H1 (cell line): ENCODE results near the gene OSGEP. TPM values are rescaled to one million over a fixed set of nuclear protein-coding genes. Genes with fewer than 3 reads are reported as not detected.

Experiments used
- CTCF ChIA-PET: fragments of 300-600 bp; sonication (Branson Sonifier 250); formaldehyde crosslinking; loops from one replicate; lab custom pipeline; 2021; ENCODE audit not compliant: partially characterized antibody; lab: Charles Lee
- POLR2A ChIA-PET: fragments of 300-600 bp; sonication (Branson Sonifier 250); formaldehyde crosslinking; loops from one replicate; lab custom pipeline; 2021; ENCODE audit warnings: inconsistent platforms; ENCODE audit not compliant: partially characterized antibody; lab: Charles Lee
- DNase-seq, 2 experiments: peaks; one replicate each; pipeline versions ENCODE4 v3.0.0 to v3.0.0-alpha.2; 2010 to 2022; ENCODE audit warnings: low spot score in 2 of 2, low read depth in 1 of 2, mixed read lengths in 1 of 2
- FAIRE-seq: peaks from 2 replicates; lab custom pipeline; 2011; peaks lifted over from hg19 to GRCh38; lab: Jason Lieb, UNC
- H2AFZ ChIP-seq: 2 replicates; pipeline ENCODE4 v1.8.1; 2012; ENCODE audit warnings: low read length, inconsistent platforms
- H2AK5ac ChIP-seq: 2 replicates; pipeline ENCODE4 v1.6.1; 2013; ENCODE audit warnings: low read depth, low read length
- H2BK120ac ChIP-seq: replicated peaks from 2 replicates; pipeline ENCODE3; 2013; ENCODE audit warnings: low read depth, low read length, inconsistent platforms
- H2BK12ac ChIP-seq: 2 replicates; pipeline ENCODE4 v1.6.1; 2013; ENCODE audit warnings: low read depth, low read length
- H2BK15ac ChIP-seq: 2 replicates; pipeline ENCODE4 v1.6.1; 2013; ENCODE audit warnings: low read length
- H2BK20ac ChIP-seq: 2 replicates; pipeline ENCODE4 v1.6.1; 2013; ENCODE audit warnings: low read length
- H2BK5ac ChIP-seq: 2 replicates; pipeline ENCODE4 v1.6.1; 2013; ENCODE audit warnings: low read depth, low read length
- H3K14ac ChIP-seq: 2 replicates; pipeline ENCODE4 v1.6.1; 2013; ENCODE audit warnings: inconsistent platforms; ENCODE audit not compliant: insufficient read length
- H3K18ac ChIP-seq: 2 replicates; pipeline ENCODE4 v1.6.1; 2013; ENCODE audit warnings: low read length; ENCODE audit errors: extremely low read depth
- H3K23ac ChIP-seq: 2 replicates; pipeline ENCODE4 v1.6.1; 2013; ENCODE audit warnings: inconsistent platforms; ENCODE audit not compliant: insufficient read length
- H3K23me2 ChIP-seq: 2 replicates; pipeline ENCODE4 v1.6.1; 2013; ENCODE audit warnings: low read depth, low read length
- H3K27ac ChIP-seq: 2 replicates; pipeline ENCODE4 v1.6.1; 2011; ENCODE audit warnings: low read depth, low read length, inconsistent platforms
- H3K27me3 ChIP-seq, 4 experiments: replicated peaks in 1 of 4; 1 replicate in 1 of 4; 2 replicates in 3 of 4; pipeline versions ENCODE4 v1.6.1 to v1.8.1; 2011 to 2013; ENCODE audit warnings: low read length in 3 of 4, mild to moderate bottlenecking in 3 of 4, inconsistent platforms in 2 of 4, mixed read lengths in 2 of 4, moderate library complexity in 1 of 4; ENCODE audit not compliant: control insufficient read depth in 3 of 4, insufficient read depth in 3 of 4; ENCODE audit errors: extremely low read depth in 1 of 4
- H3K36me3 ChIP-seq, 4 experiments: 2 replicates each; pipeline versions ENCODE4 v1.6.1 to v1.8.1; 2011 to 2013; ENCODE audit warnings: mild to moderate bottlenecking in 4 of 4, low read length in 3 of 4, moderate library complexity in 2 of 4, control low read depth in 1 of 4, inconsistent platforms in 1 of 4; ENCODE audit not compliant: insufficient read depth in 4 of 4, control insufficient read depth in 2 of 4
- H3K4ac ChIP-seq: replicated peaks from 2 replicates; pipeline ENCODE3; 2013; ENCODE audit warnings: low read length, low read depth, mixed read lengths, inconsistent platforms; ENCODE audit not compliant: insufficient read length
- H3K4me1 ChIP-seq, 4 experiments: replicated peaks in 1 of 4; 1 replicate in 1 of 4; 2 replicates in 3 of 4; pipeline versions ENCODE4 v1.6.1 to v1.8.1; 2011 to 2013; ENCODE audit warnings: low read length in 3 of 4, inconsistent platforms in 2 of 4, mixed read lengths in 1 of 4; ENCODE audit not compliant: insufficient read depth in 4 of 4, control insufficient read depth in 3 of 4
- H3K4me2 ChIP-seq, 2 experiments: 2 replicates each; pipeline versions ENCODE4 v1.6.1 to v1.8.1; 2011 to 2013; ENCODE audit warnings: low read depth in 2 of 2, low read length in 2 of 2, control low read depth in 1 of 2, inconsistent platforms in 1 of 2, mild to moderate bottlenecking in 1 of 2; ENCODE audit not compliant: insufficient read depth in 1 of 2
- H3K4me3 ChIP-seq, 4 experiments: fragments of 200-600, 300-600 bp in 1 of 4; sonication (generic), shearing (Covaris generic), sonication (Bioruptor Twin) in 1 of 4; 2 replicates each; pipeline versions ENCODE4 v1.5.1 to v1.8.1; 2011 to 2016; ENCODE audit warnings: low read length in 4 of 4, low read depth in 3 of 4, control low read depth in 2 of 4, inconsistent platforms in 2 of 4, mild to moderate bottlenecking in 2 of 4, mixed read lengths in 1 of 4, moderate library complexity in 1 of 4; ENCODE audit not compliant: insufficient read depth in 2 of 4; ENCODE audit errors: extremely low read depth in 1 of 4
- H3K56ac ChIP-seq: replicated peaks from 2 replicates; pipeline ENCODE3; 2013; ENCODE audit warnings: low read depth, mild to moderate bottlenecking, mixed read lengths, low read length, inconsistent platforms; ENCODE audit not compliant: insufficient read length
- H3K79me1 ChIP-seq: 2 replicates; pipeline ENCODE4 v1.6.1; 2013; ENCODE audit warnings: low read depth, low read length, control low read depth
- H3K79me2 ChIP-seq, 2 experiments: 2 replicates each; pipeline versions ENCODE4 v1.6.1 to v1.8.1; 2012 to 2013; ENCODE audit warnings: low read length in 2 of 2, mild to moderate bottlenecking in 2 of 2, inconsistent platforms in 1 of 2; ENCODE audit not compliant: insufficient read depth in 2 of 2, control insufficient read depth in 1 of 2
- H3K9ac ChIP-seq, 4 experiments: replicated peaks in 1 of 4; 1 replicate in 1 of 4; 2 replicates in 3 of 4; pipeline versions ENCODE4 v1.6.1 to v1.8.1; 2011 to 2013; ENCODE audit warnings: low read depth in 3 of 4, low read length in 3 of 4, control low read depth in 2 of 4, mild to moderate bottlenecking in 2 of 4, moderate library complexity in 2 of 4, inconsistent platforms in 1 of 4; ENCODE audit errors: extremely low read depth in 1 of 4
- H3K9me3 ChIP-seq, 2 experiments: 2 replicates each; pipeline versions ENCODE4 v1.6.1 to v1.8.1; 2012 to 2013; ENCODE audit warnings: mild to moderate bottlenecking in 2 of 2, moderate library complexity in 2 of 2, control low read depth in 1 of 2, inconsistent platforms in 1 of 2, low read depth in 1 of 2, low read length in 1 of 2, mixed read lengths in 1 of 2; ENCODE audit not compliant: insufficient read depth in 2 of 2
- H4K20me1 ChIP-seq, 2 experiments: replicated peaks in 1 of 2; 2 replicates each; pipeline versions ENCODE3 to v1.8.1; 2011 to 2013; ENCODE audit warnings: inconsistent platforms in 2 of 2, low read length in 2 of 2, mild to moderate bottlenecking in 1 of 2; ENCODE audit not compliant: insufficient read depth in 2 of 2, control insufficient read depth in 1 of 2
- H4K5ac ChIP-seq: 2 replicates; pipeline ENCODE4 v1.6.1; 2013; ENCODE audit warnings: low read length, low read depth, mixed read lengths, inconsistent platforms; ENCODE audit not compliant: insufficient read length
- H4K8ac ChIP-seq: 2 replicates; pipeline ENCODE4 v1.8.0; 2013; ENCODE audit warnings: mild to moderate bottlenecking, moderate library complexity, low read length, inconsistent platforms; ENCODE audit not compliant: insufficient read depth; ENCODE audit errors: extremely low read depth
- H4K91ac ChIP-seq: replicated peaks from 2 replicates; pipeline ENCODE3; 2013; ENCODE audit warnings: low read length, mixed read lengths, inconsistent platforms; ENCODE audit not compliant: insufficient read length
- CEBPB ChIP-seq: IDR thresholded peaks from 2 replicates; pipeline ENCODE4 v1.6.1; 2012; ENCODE audit warnings: low read depth, low read length
- CHD1 ChIP-seq: IDR thresholded peaks from 2 replicates; pipeline ENCODE4 v1.6.1; 2012; ENCODE audit warnings: low read depth, low read length, improper control_type of control experiment
- CHD2 ChIP-seq: IDR thresholded peaks from 2 replicates; pipeline ENCODE4 v1.6.1; 2012; ENCODE audit warnings: low read length, improper control_type of control experiment
- CTBP2 ChIP-seq: IDR thresholded peaks from 2 replicates; pipeline ENCODE4 v1.7.0; 2011; ENCODE audit warnings: borderline replicate concordance, mild to moderate bottlenecking, moderate library complexity, mixed read lengths, low read length; ENCODE audit not compliant: insufficient read depth, insufficient read length
- EZH2 ChIP-seq: fragments of 200-600 bp; sonication (generic); IDR thresholded peaks from 2 replicates; pipeline ENCODE4 v1.7.1; 2012; ENCODE audit warnings: low read depth, mild to moderate bottlenecking, moderate library complexity, low read length, inconsistent platforms; ENCODE audit not compliant: severe bottlenecking
- HDAC6 ChIP-seq: IDR thresholded peaks from one replicate; pipeline ENCODE4 v1.7.1; 2012; ENCODE audit warnings: low read depth, mild to moderate bottlenecking, inconsistent platforms, low read length, moderate library complexity
- JUN ChIP-seq: IDR thresholded peaks from 2 replicates; pipeline ENCODE4 v1.6.1; 2011; ENCODE audit warnings: low read depth, mild to moderate bottlenecking, improper control_type of control experiment, low read length
- SP4 ChIP-seq: IDR thresholded peaks from 2 replicates; pipeline ENCODE4 v1.6.1; 2012; ENCODE audit warnings: low read length, inconsistent platforms
- TAF7 ChIP-seq: optimal IDR thresholded peaks from 2 replicates; pipeline ENCODE3; 2011; ENCODE audit warnings: low read depth, mild to moderate bottlenecking, inconsistent platforms, low read length, moderate library complexity, borderline replicate concordance
- TCF12 ChIP-seq: IDR thresholded peaks from 2 replicates; pipeline ENCODE4 v1.6.1; 2011; ENCODE audit warnings: low read depth, mild to moderate bottlenecking, low read length
- TEAD4 ChIP-seq: IDR thresholded peaks from 2 replicates; pipeline ENCODE4 v1.6.1; 2012; ENCODE audit warnings: low read depth, low read length, inconsistent platforms, mixed read lengths
- WGBS, 2 experiments: shearing (Covaris generic) in 1 of 2; methylation state at CpG; one replicate each; pipeline versions ENCODE4 v1.1.6 to v1.1.7; 2013 to 2015; ENCODE audit warnings: low lambda C conversion rate in 2 of 2, mixed read lengths in 2 of 2, inconsistent platforms in 1 of 2, low coverage in 1 of 2, missing lambda C conversion rate in 1 of 2; ENCODE audit not compliant: insufficient replicate concordance in 2 of 2, insufficient coverage in 1 of 2, insufficient read length in 1 of 2; ENCODE audit errors: extremely low coverage in 1 of 2, missing lambda C conversion rate in 1 of 2; 5-methylcytosine and 5-hydroxymethylcytosine counted together
- polyA plus RNA-seq, 7 experiments: library from polyadenylated mRNA; depleted of rRNA in 3 of 7; stranded (reverse) in 5 of 7; unstranded in 2 of 7; fragments of >200 nt in 5 of 7; fragments of 200-250 nt in 2 of 7; gene quantifications; 1 replicate in 5 of 7; 2 replicates in 1 of 7; 4 replicates in 1 of 7; pipeline versions ENCODE4 v1.2.1 to v1.2.3, GENCODE V29; 2011 to 2013; ENCODE audit warnings: missing spikeins in 2 of 7, mixed read lengths in 2 of 7
- total RNA-seq: library from RNA; stranded (reverse); fragmentation: NEBNext Ultra II Directional; extraction: Animal tissue kit (Norgen Biotek cat#: 25700); gene quantifications from 2 replicates; pipeline ENCODE4 v1.2.1, GENCODE V29; 2021
- TF ChIP-seq, protein P1 (sequence below): IDR thresholded peaks from 2 replicates; pipeline ENCODE4 v1.6.1; 2011; ENCODE audit warnings: low read length, improper control_type of control experiment

Gene OSGEP
- total and polyA plus RNA-seq, 2 of the 8 experiments (the other 6 are each of a cell fraction or from before 2014, with no cell fraction given), result 34.4 to 78.6 TPM

DNA sequence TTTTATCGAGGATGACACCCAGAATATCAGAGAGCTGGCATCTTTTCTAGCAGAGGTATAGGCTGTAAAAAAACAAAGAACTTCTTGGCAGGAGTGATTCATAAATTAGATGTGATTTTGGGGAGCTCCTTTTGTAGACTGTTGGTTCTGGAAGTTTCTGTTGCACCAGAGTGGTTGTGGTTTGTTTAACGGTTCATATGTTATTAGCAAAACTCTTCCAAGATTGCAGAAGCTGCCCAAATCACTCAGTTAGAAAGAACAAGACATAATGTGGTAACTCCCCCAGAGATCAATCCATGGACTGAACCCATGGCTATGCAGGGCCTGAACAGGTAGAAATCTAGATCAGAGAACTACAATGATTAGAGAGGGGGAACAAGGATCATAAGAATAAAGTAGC, 44.0 kb upstream of the OSGEP start:
- H2BK12ac ChIP-seq, result 0 out of 2 replicates have a peak overlapping the region, but pooled peaks have one; percentile 50
- H3K4me1 ChIP-seq, result peaks cover 0 to 8% (median 3%) of the 10 kb centered on the region in 4 experiments; a peak in 6 of 7 replicates
- H2BK120ac ChIP-seq, result peak overlapping the region; percentile 9
- H3K36me3 ChIP-seq, result no peaks in the 10 kb centered on the region
- no peak overlapping the region for H3K23ac ChIP-seq
- H4K5ac ChIP-seq, result no peak overlapping the region
- no peaks in the 10 kb centered on the region for H3K79me2 ChIP-seq
- H4K20me1 ChIP-seq, result no peaks in the 10 kb centered on the region
- no peak overlapping the region; the same call in 1 of the 2 replicates for H4K8ac ChIP-seq
- H3K56ac ChIP-seq, result no peak overlapping the region
- H3K9me3 ChIP-seq, result peaks cover 0 to 5% of the 10 kb centered on the region in 2 experiments; a peak in 2 of 4 replicates
- H2AK5ac ChIP-seq, result no peak overlapping the region
- peak overlapping the region; percentile 32; the same call in 1 of the 2 replicates for H3K18ac ChIP-seq
- H4K91ac ChIP-seq, result no peak overlapping the region
- ChIA-PET CTCF (interaction anchor here (0.8 to 2.4 kb wide), 2 partner anchors 12 to 108 kb away, joined by 3 to 14 read pairs; no protein-coding TSS in a partner anchor), POLR2A (interaction anchor here (0.8 to 2.9 kb wide), 4 partner anchors 11 to 43 kb away, joined by 3 to 13 read pairs (median 5); partner anchors contain the start of gene PNP)
- DNase-seq (no peak), FAIRE-seq (no peak)
- H3K79me1 ChIP-seq, result no peaks in the 10 kb centered on the region
- H3K27ac ChIP-seq, result no peak overlapping the region
- H3K14ac ChIP-seq, result no peak overlapping the region
- H3K27me3 ChIP-seq, result no peaks in the 10 kb centered on the region
- H2BK20ac ChIP-seq, result no peak overlapping the region; the same call in 1 of the 2 replicates
- no peak overlapping the region for H2BK5ac ChIP-seq
- no peak overlapping the region for H3K4ac ChIP-seq
- H3K4me2 ChIP-seq, result no peak overlapping the region
- H2BK15ac ChIP-seq, result 0 out of 2 replicates have a peak overlapping the region, but pooled peaks have one; percentile 46
- no peaks in the 10 kb centered on the region; the same call in 1 of the 2 replicates for H3K23me2 ChIP-seq
- H3K4me3 ChIP-seq, result peak overlapping the region in 1 of 4 experiments; percentile 6; a peak in 1 of 8 replicates
- no peak overlapping the region for H3K9ac ChIP-seq
- WGBS, 2 experiments, result 91% methylated on average over 2 of the region's 2 CpGs; no CpG with 5 or more reads in 1 of the 2 experiments
- H2AFZ ChIP-seq, result peak overlapping the region; percentile 38; the same call in 1 of the 2 replicates
- no peak for TF ChIP-seq TAF7
- TF ChIP-seq CTBP2, result no peak
- no peak for TF ChIP-seq CHD1
- no peak for TF ChIP-seq HDAC6
- no peak for TF ChIP-seq CEBPB
- TF ChIP-seq, protein P1, sequence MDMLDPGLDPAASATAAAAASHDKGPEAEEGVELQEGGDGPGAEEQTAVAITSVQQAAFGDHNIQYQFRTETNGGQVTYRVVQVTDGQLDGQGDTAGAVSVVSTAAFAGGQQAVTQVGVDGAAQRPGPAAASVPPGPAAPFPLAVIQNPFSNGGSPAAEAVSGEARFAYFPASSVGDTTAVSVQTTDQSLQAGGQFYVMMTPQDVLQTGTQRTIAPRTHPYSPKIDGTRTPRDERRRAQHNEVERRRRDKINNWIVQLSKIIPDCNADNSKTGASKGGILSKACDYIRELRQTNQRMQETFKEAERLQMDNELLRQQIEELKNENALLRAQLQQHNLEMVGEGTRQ, result no peak
- no peak for TF ChIP-seq SP4
- no peak for TF ChIP-seq TCF12
- no peak for TF ChIP-seq JUN
- TF ChIP-seq EZH2, result no peak
- TF ChIP-seq TEAD4, result no peak
- TF ChIP-seq CHD2, result no peak
